Fibroblast of skin of left biceps (primary cell): ENCODE data around the gene TTLL4.
A peak's percentile ranks its signal among the peaks of the same experiment; 100 is the strongest.

Experiments used
- DNase-seq, 2 experiments: peaks; one replicate each; pipeline ENCODE4 v3.0.0-alpha.2; 2013; ENCODE audit warnings: low read depth in 2 of 2

TTLL4 gene

GRCh38 chr2:218710687-218711549 lies at the start of gene TTLL4:
Gene TTLL4 (plus strand): TSS chr2:218710835. CDS start chr2:218737677, 26,842 bp downstream.
- DNase-seq = peak; percentile 89 to 90

GRCh38 chr2:218662377-218662776 lies 48.3 kb upstream of the TTLL4 start:
- no peak for DNase-seq

- no peak for DNase-seq
Measured at GRCh38 chr2:218662827-218663226, 47.8 kb upstream of the TTLL4 start.

- no peak for DNase-seq
Measured at GRCh38 chr2:218663901-218664300, 46.7 kb upstream of the TTLL4 start.

- DNase-seq = no peak
Measured at GRCh38 chr2:218664653-218665052, 46.0 kb upstream of the TTLL4 start.

GRCh38 chr2:218671097-218671653 lies 39.5 kb upstream of the TTLL4 start:
- DNase-seq = no peak

- peak; percentile 62 to 70 for DNase-seq
Measured at GRCh38 chr2:218671654-218672566, 38.7 kb upstream of the TTLL4 start, which contains the start of the genes RNF25 and STK36. Gene RNF25 (minus strand): TSS chr2:218672002. CDS start chr2:218671970, 32 bp downstream. Gene STK36 (plus strand): TSS chr2:218672086. CDS start chr2:218672830, 744 bp downstream.

- no peak for DNase-seq
Measured at GRCh38 chr2:218679119-218679518, 31.5 kb upstream of the TTLL4 start.

- DNase-seq = no peak
Measured at GRCh38 chr2:218680061-218680460, 30.6 kb upstream of the TTLL4 start.

- DNase-seq = peak; percentile 42
Measured at GRCh38 chr2:218687400-218688060, 23.1 kb upstream of the TTLL4 start.

- no peak for DNase-seq
Measured at GRCh38 chr2:218691234-218691633, 19.4 kb upstream of the TTLL4 start.

- no peak for DNase-seq
Measured at GRCh38 chr2:218694405-218695145, 16.1 kb upstream of the TTLL4 start.

- DNase-seq = no peak
Measured at GRCh38 chr2:218698885-218699284, 11.8 kb upstream of the TTLL4 start.

GRCh38 chr2:218701806-218702205 lies 8.8 kb upstream of the TTLL4 start:
- DNase-seq = no peak

- DNase-seq = no peak
Measured at GRCh38 chr2:218703341-218703740, 7.3 kb upstream of the TTLL4 start.

GRCh38 chr2:218708086-218708485 lies 2.5 kb upstream of the TTLL4 start:
- DNase-seq = no peak

GRCh38 chr2:218709908-218710307 lies 727 bp upstream of the TTLL4 start:
- DNase-seq = no peak

GRCh38 chr2:218710334-218710686 lies 325 bp upstream of the TTLL4 start:
- DNase-seq = no peak

GRCh38 chr2:218711550-218711929 lies 905 bp downstream of the TTLL4 start:
- no peak for DNase-seq

- DNase-seq = no peak
Measured at GRCh38 chr2:218713922-218714321, 3.3 kb downstream of the TTLL4 start.

GRCh38 chr2:218716070-218716469 lies 5.4 kb downstream of the TTLL4 start:
- DNase-seq = no peak
